H9 (cell line): ENCODE data around the gene IRAK1. TPM values are rescaled to one million over a fixed set of nuclear protein-coding genes. Genes with fewer than 3 reads are reported as not detected.

ENCODE experiments used
- DNase-seq: peaks from one replicate; pipeline ENCODE4 v3.0.0-alpha.2; 2017
- H2AFZ ChIP-seq: one replicate; pipeline ENCODE4 v1.6.1; 2013; ENCODE audit warnings: mild to moderate bottlenecking, low read length, control low read depth, moderate library complexity
- H2AK5ac ChIP-seq: 2 replicates; pipeline ENCODE4 v1.6.1; 2013; ENCODE audit warnings: low read length, control low read depth, mixed read lengths; ENCODE audit not compliant: insufficient read length
- H2BK120ac ChIP-seq: one replicate; pipeline ENCODE4 v1.6.1; 2013; ENCODE audit warnings: low read depth, mild to moderate bottlenecking, low read length, control low read depth, inconsistent platforms; ENCODE audit not compliant: poor library complexity, severe bottlenecking
- H2BK12ac ChIP-seq: 2 replicates; pipeline ENCODE4 v1.6.1; 2013; ENCODE audit warnings: low read length, control low read depth, mixed read lengths, low read depth; ENCODE audit not compliant: insufficient read length
- H2BK15ac ChIP-seq: 2 replicates; pipeline ENCODE4 v1.6.1; 2013; ENCODE audit warnings: low read depth, low read length, control low read depth
- H2BK20ac ChIP-seq: one replicate; pipeline ENCODE4 v1.6.1; 2013; ENCODE audit warnings: low read depth, mild to moderate bottlenecking, low read length, control low read depth, inconsistent platforms; ENCODE audit not compliant: poor library complexity, severe bottlenecking
- H2BK5ac ChIP-seq: 2 replicates; pipeline ENCODE4 v1.6.1; 2013; ENCODE audit warnings: low read length, control low read depth, mixed read lengths; ENCODE audit not compliant: insufficient read length
- H3K14ac ChIP-seq: 2 replicates; pipeline ENCODE4 v1.6.1; 2013; ENCODE audit warnings: low read length, control low read depth; ENCODE audit not compliant: insufficient read depth
- H3K18ac ChIP-seq: 2 replicates; pipeline ENCODE4 v1.6.1; 2013; ENCODE audit warnings: low read depth, mild to moderate bottlenecking, mixed read lengths, low read length, control low read depth; ENCODE audit not compliant: insufficient read length
- H3K23ac ChIP-seq: 2 replicates; pipeline ENCODE4 v1.6.1; 2013; ENCODE audit warnings: low read length, control low read depth, mixed read lengths, low read depth; ENCODE audit not compliant: insufficient read length
- H3K23me2 ChIP-seq: 2 replicates; pipeline ENCODE4 v1.6.1; 2013; ENCODE audit warnings: low read depth, mild to moderate bottlenecking, mixed read lengths, low read length, control low read depth; ENCODE audit not compliant: insufficient read length, poor library complexity, severe bottlenecking
- H3K27ac ChIP-seq: 2 replicates; pipeline ENCODE4 v1.5.1; 2013; ENCODE audit warnings: low read length, control low read depth, mixed read lengths, low read depth; ENCODE audit not compliant: insufficient read length
- H3K27me3 ChIP-seq: 2 replicates; pipeline ENCODE4 v1.6.1; 2013; ENCODE audit warnings: low read length, control low read depth, inconsistent platforms; ENCODE audit not compliant: insufficient read depth
- H3K4ac ChIP-seq: 2 replicates; pipeline ENCODE4 v1.6.1; 2013; ENCODE audit warnings: low read depth, mild to moderate bottlenecking, control low read depth, inconsistent platforms, low read length, moderate library complexity
- H3K4me1 ChIP-seq: 2 replicates; pipeline ENCODE4 v1.6.1; 2013; ENCODE audit warnings: low read length, control low read depth, inconsistent platforms; ENCODE audit not compliant: insufficient read depth
- H3K4me2 ChIP-seq: 2 replicates; pipeline ENCODE4 v1.6.1; 2013; ENCODE audit warnings: low read length, control low read depth, mixed read lengths; ENCODE audit not compliant: insufficient read length, insufficient read depth
- H3K56ac ChIP-seq: 2 replicates; pipeline ENCODE4 v1.6.1; 2013; ENCODE audit warnings: low read depth, mild to moderate bottlenecking, mixed read lengths, low read length, control low read depth; ENCODE audit not compliant: insufficient read length
- H3K79me1 ChIP-seq: 2 replicates; pipeline ENCODE4 v1.6.1; 2013; ENCODE audit warnings: low read depth, mild to moderate bottlenecking, moderate library complexity, low read length, control low read depth, inconsistent platforms; ENCODE audit not compliant: insufficient read depth, poor library complexity, severe bottlenecking
- H3K79me2 ChIP-seq: 2 replicates; pipeline ENCODE4 v1.6.1; 2013; ENCODE audit warnings: low read length, control low read depth, inconsistent platforms; ENCODE audit not compliant: insufficient read depth
- H3K9ac ChIP-seq: 2 replicates; pipeline ENCODE4 v1.6.1; 2013; ENCODE audit warnings: low read length, control low read depth, mixed read lengths; ENCODE audit not compliant: insufficient read length; ENCODE audit errors: extremely low read depth
- H3K9me3 ChIP-seq: one replicate; pipeline ENCODE4 v1.6.1; 2013; ENCODE audit warnings: low read depth, low read length, inconsistent platforms; ENCODE audit not compliant: control insufficient read depth
- H3T11ph ChIP-seq: one replicate; pipeline ENCODE4 v1.6.1; 2013; ENCODE audit warnings: mild to moderate bottlenecking, low read length, control low read depth, inconsistent platforms
- H4K20me1 ChIP-seq: one replicate; pipeline ENCODE4 v1.6.1; 2013; ENCODE audit not compliant: control insufficient read depth, insufficient read length, insufficient read depth
- H4K5ac ChIP-seq: 2 replicates; pipeline ENCODE4 v1.6.1; 2013; ENCODE audit warnings: low read depth, mild to moderate bottlenecking, mixed read lengths, low read length, control low read depth; ENCODE audit not compliant: insufficient read length
- H4K8ac ChIP-seq: replicated peaks from 2 replicates; pipeline ENCODE4 v1.6.1; 2013; ENCODE audit warnings: low read length, control low read depth, mixed read lengths, low read depth; ENCODE audit not compliant: insufficient read length
- H4K91ac ChIP-seq: 2 replicates; pipeline ENCODE4 v1.6.1; 2013; ENCODE audit warnings: low read depth, mild to moderate bottlenecking, moderate library complexity, mixed read lengths, low read length, control low read depth; ENCODE audit not compliant: insufficient read length
- H3K27ac Mint-ChIP-seq, 3 experiments: 2 replicates in 2 of 3; 3 replicates in 1 of 3; pipeline ENCODE4 v1.8.0; 2020 to 2021; ENCODE audit warnings: mixed read lengths in 3 of 3, mild to moderate bottlenecking in 1 of 3, moderate library complexity in 1 of 3
- H3K27me3 Mint-ChIP-seq: 2 replicates; pipeline ENCODE4 v1.8.0; 2021; ENCODE audit warnings: low read depth, mild to moderate bottlenecking, moderate library complexity, mixed read lengths
- H3K36me3 Mint-ChIP-seq, 3 experiments: 2 replicates in 2 of 3; 3 replicates in 1 of 3; pipeline ENCODE4 v1.8.0; 2020 to 2021; ENCODE audit warnings: low read depth in 3 of 3, mixed read lengths in 3 of 3; ENCODE audit not compliant: insufficient read depth in 1 of 3
- H3K4me1 Mint-ChIP-seq, 2 experiments: 2 replicates each; pipeline ENCODE4 v1.8.0; 2020; ENCODE audit warnings: mixed read lengths in 2 of 2
- H3K4me3 Mint-ChIP-seq, 2 experiments: 2 replicates in 1 of 2; 3 replicates in 1 of 2; pipeline ENCODE4 v1.8.0; 2020 to 2021; ENCODE audit warnings: mild to moderate bottlenecking in 2 of 2, mixed read lengths in 2 of 2, moderate library complexity in 1 of 2
- H3K9me3 Mint-ChIP-seq, 2 experiments: 2 replicates in 1 of 2; 3 replicates in 1 of 2; pipeline ENCODE4 v1.8.0; 2020; ENCODE audit warnings: mild to moderate bottlenecking in 2 of 2, mixed read lengths in 2 of 2, moderate library complexity in 1 of 2
- WGBS: extraction: QIAGEN DNeasy Blood & Tissue Kit; methylation state at CpG from one replicate; pipeline ENCODE4 v1.1.7; 2013; ENCODE audit warnings: missing lambda C conversion rate, low lambda C conversion rate, mixed read lengths; ENCODE audit not compliant: insufficient read length; ENCODE audit errors: extremely low coverage; 5-methylcytosine and 5-hydroxymethylcytosine counted together
- total RNA-seq: library from RNA; stranded (reverse); gene quantifications from 2 replicates; pipeline ENCODE4 v1.2.1, GENCODE V29; 2021
- TF ChIP-seq, protein P1 (sequence below): fragments of 200-600 bp; sonication (generic); conservative IDR thresholded peaks from 3 replicates; pipeline ENCODE4 v1.8.0; 2021; ENCODE audit warnings: antibody characterized with exemption, mild to moderate bottlenecking

IRAK1 gene
- total RNA-seq, 1 experiment from 2014 or later = 98.4 TPM

- DNase-seq = no peak
- H3K36me3 Mint-ChIP-seq = peaks cover 13 to 29% (median 20%) of the 10 kb centered on the region in 3 experiments
- no peak overlapping the region for H3K18ac ChIP-seq
- H3K23ac ChIP-seq = no peak overlapping the region
- H3K14ac ChIP-seq = no peak overlapping the region
- peaks cover 32% of the 10 kb centered on the region for H3K9me3 ChIP-seq
- no peak overlapping the region for H2BK15ac ChIP-seq
- no peak overlapping the region for H3K27ac Mint-ChIP-seq
- H2AFZ ChIP-seq = no peak overlapping the region
- no peak overlapping the region for H2BK120ac ChIP-seq
- no CpG with 5 or more reads among the region's 7 CpGs for WGBS
- H2BK12ac ChIP-seq = no peak overlapping the region
- H3K9ac ChIP-seq = no peak overlapping the region
- H3K4me2 ChIP-seq = no peak overlapping the region
- H3K27me3 ChIP-seq = no peaks in the 10 kb centered on the region
- no peak overlapping the region for H3T11ph ChIP-seq
- H2BK20ac ChIP-seq = no peak overlapping the region
- peaks cover 27 to 31% of the 10 kb centered on the region in 2 experiments for H3K4me1 Mint-ChIP-seq
- no peak overlapping the region for H4K5ac ChIP-seq
- no peaks in the 10 kb centered on the region; the same call in 1 of the 2 replicates for H3K79me2 ChIP-seq
- H3K4me3 Mint-ChIP-seq = no peak overlapping the region; a peak in 1 of 5 replicates
- H3K27me3 Mint-ChIP-seq = no peaks in the 10 kb centered on the region
- H2AK5ac ChIP-seq = no peak overlapping the region
- no peaks in the 10 kb centered on the region for H4K20me1 ChIP-seq
- H3K9me3 Mint-ChIP-seq = peaks cover 64 to 79% of the 10 kb centered on the region in 2 experiments
- H4K8ac ChIP-seq = no peak overlapping the region
- no peak overlapping the region for H2BK5ac ChIP-seq
- TF ChIP-seq, protein P1, sequence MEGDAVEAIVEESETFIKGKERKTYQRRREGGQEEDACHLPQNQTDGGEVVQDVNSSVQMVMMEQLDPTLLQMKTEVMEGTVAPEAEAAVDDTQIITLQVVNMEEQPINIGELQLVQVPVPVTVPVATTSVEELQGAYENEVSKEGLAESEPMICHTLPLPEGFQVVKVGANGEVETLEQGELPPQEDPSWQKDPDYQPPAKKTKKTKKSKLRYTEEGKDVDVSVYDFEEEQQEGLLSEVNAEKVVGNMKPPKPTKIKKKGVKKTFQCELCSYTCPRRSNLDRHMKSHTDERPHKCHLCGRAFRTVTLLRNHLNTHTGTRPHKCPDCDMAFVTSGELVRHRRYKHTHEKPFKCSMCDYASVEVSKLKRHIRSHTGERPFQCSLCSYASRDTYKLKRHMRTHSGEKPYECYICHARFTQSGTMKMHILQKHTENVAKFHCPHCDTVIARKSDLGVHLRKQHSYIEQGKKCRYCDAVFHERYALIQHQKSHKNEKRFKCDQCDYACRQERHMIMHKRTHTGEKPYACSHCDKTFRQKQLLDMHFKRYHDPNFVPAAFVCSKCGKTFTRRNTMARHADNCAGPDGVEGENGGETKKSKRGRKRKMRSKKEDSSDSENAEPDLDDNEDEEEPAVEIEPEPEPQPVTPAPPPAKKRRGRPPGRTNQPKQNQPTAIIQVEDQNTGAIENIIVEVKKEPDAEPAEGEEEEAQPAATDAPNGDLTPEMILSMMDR = no peak
- no peak overlapping the region for H3K56ac ChIP-seq
- no peaks in the 10 kb centered on the region for H3K23me2 ChIP-seq
- no peak overlapping the region for H3K27ac ChIP-seq
- no peaks in the 10 kb centered on the region for H3K79me1 ChIP-seq
- no peaks in the 10 kb centered on the region; the same call in 1 of the 2 replicates for H3K4me1 ChIP-seq
- no peak overlapping the region for H4K91ac ChIP-seq
- no peak overlapping the region for H3K4ac ChIP-seq
Observed at GRCh38 chrX:154040307-154040756, 20.6 kb upstream of the IRAK1 start.
